HEK293 (cell line): ENCODE measurements around the gene ZFPM1.

Source experiments
- CTCF ChIA-PET: fragments of 350-600 bp; formaldehyde crosslinking; extraction: SDS; loops from one replicate; lab custom pipeline; 2021; ENCODE audit warnings: antibody characterized with exemption; lab: Yijun Ruan, JAX
- POLR2A ChIA-PET: fragments of 300-600 bp; formaldehyde crosslinking; extraction: SDS; loops from one replicate; lab custom pipeline; 2020; ENCODE audit warnings: antibody characterized with exemption, inconsistent platforms; lab: Yijun Ruan, JAX
- H3K27ac ChIP-seq: fragments of 200-500 bp; sonication (Bioruptor generic); 2 replicates; pipeline ENCODE4 v1.5.1; 2014; ENCODE audit warnings: low read depth, low read length, control low read depth, inconsistent platforms; ENCODE audit errors: extremely low read depth
- H3K36me3 ChIP-seq, 2 experiments: fragments of 200-500 bp in 1 of 2; sonication (Bioruptor generic) in 1 of 2; 1 replicate in 1 of 2; 2 replicates in 1 of 2; pipeline ENCODE4 v1.5.1; 2014 to 2017; ENCODE audit warnings: inconsistent platforms in 2 of 2, low read length in 2 of 2; ENCODE audit not compliant: control insufficient read depth in 2 of 2, insufficient read depth in 1 of 2
- H3K4me1 ChIP-seq: fragments of 200-500 bp; sonication (Bioruptor generic); 2 replicates; pipeline ENCODE4 v1.5.1; 2014; ENCODE audit warnings: mild to moderate bottlenecking, low read length, inconsistent platforms; ENCODE audit not compliant: control insufficient read depth, insufficient read depth
- H3K4me3 ChIP-seq: 2 replicates; pipeline ENCODE4 v1.5.1; 2011; ENCODE audit warnings: low read depth, mild to moderate bottlenecking, control low read depth, low read length, moderate library complexity
- H3K9me3 ChIP-seq: fragments of 200-500 bp; sonication (Bioruptor generic); 2 replicates; pipeline ENCODE4 v1.5.1; 2014; ENCODE audit warnings: low read depth, low read length, inconsistent platforms; ENCODE audit not compliant: control insufficient read depth, insufficient read depth
- GFI1B ChIP-seq: fragments of 450-650 bp; formaldehyde crosslinking; IDR thresholded peaks from 2 replicates; pipeline ENCODE4 v1.5.1; 2016; ENCODE audit warnings: missing biosample characterization, missing genetic modification characterization
- KLF7 ChIP-seq: fragments of 450-650 bp; formaldehyde crosslinking; IDR thresholded peaks from 2 replicates; pipeline ENCODE4 v1.5.1; 2016; ENCODE audit warnings: missing biosample characterization, missing genetic modification characterization, borderline replicate concordance
- TCF7L2 ChIP-seq: IDR thresholded peaks from 2 replicates; pipeline ENCODE4 v1.6.1; 2011; ENCODE audit warnings: low read depth, mild to moderate bottlenecking, inconsistent platforms, low read length, moderate library complexity, borderline replicate concordance
- ZBTB8A ChIP-seq: fragments of 450-650 bp; formaldehyde crosslinking; IDR thresholded peaks from 2 replicates; pipeline ENCODE4 v1.5.1; 2016; ENCODE audit warnings: missing biosample characterization, missing genetic modification characterization
- ZNF169 ChIP-seq: fragments of 450-650 bp; formaldehyde crosslinking; IDR thresholded peaks from 2 replicates; pipeline ENCODE4 v1.5.1; 2016; ENCODE audit warnings: missing biosample characterization, missing genetic modification characterization
- ZNF302 ChIP-seq: fragments of 450-650 bp; formaldehyde crosslinking; IDR thresholded peaks from 2 replicates; pipeline ENCODE4 v1.5.1; 2016; ENCODE audit warnings: missing biosample characterization, missing genetic modification characterization, low read depth
- ZNF426 ChIP-seq: fragments of 450-650 bp; formaldehyde crosslinking; IDR thresholded peaks from 2 replicates; pipeline ENCODE4 v1.5.1; 2017; ENCODE audit warnings: missing biosample characterization, missing genetic modification characterization, mild to moderate bottlenecking, inconsistent platforms, moderate library complexity
- ZNF514 ChIP-seq: fragments of 450-650 bp; formaldehyde crosslinking; IDR thresholded peaks from 2 replicates; pipeline ENCODE4 v1.5.1; 2016; ENCODE audit warnings: missing biosample characterization, missing genetic modification characterization
- TF ChIP-seq, protein P1 (sequence below): fragments of 450-650 bp; formaldehyde crosslinking; IDR thresholded peaks from 2 replicates; pipeline ENCODE4 v1.5.1; 2016; ENCODE audit warnings: missing biosample characterization, missing genetic modification characterization
- TF ChIP-seq, protein P2 (sequence below): fragments of 450-650 bp; formaldehyde crosslinking; IDR thresholded peaks from 2 replicates; pipeline ENCODE4 v1.5.1; 2016; ENCODE audit warnings: missing biosample characterization, missing genetic modification characterization, borderline replicate concordance
- TF ChIP-seq, protein P3 (sequence below): fragments of 450-650 bp; formaldehyde crosslinking; IDR thresholded peaks from 2 replicates; pipeline ENCODE4 v1.5.1; 2016; ENCODE audit warnings: missing biosample characterization, missing genetic modification characterization
- TF ChIP-seq, protein P4 (sequence below): fragments of 450-650 bp; formaldehyde crosslinking; conservative IDR thresholded peaks from 2 replicates; pipeline ENCODE4 v1.5.1; 2016; ENCODE audit warnings: low read depth, missing biosample characterization, missing genetic modification characterization

The ZFPM1 gene

DNA sequence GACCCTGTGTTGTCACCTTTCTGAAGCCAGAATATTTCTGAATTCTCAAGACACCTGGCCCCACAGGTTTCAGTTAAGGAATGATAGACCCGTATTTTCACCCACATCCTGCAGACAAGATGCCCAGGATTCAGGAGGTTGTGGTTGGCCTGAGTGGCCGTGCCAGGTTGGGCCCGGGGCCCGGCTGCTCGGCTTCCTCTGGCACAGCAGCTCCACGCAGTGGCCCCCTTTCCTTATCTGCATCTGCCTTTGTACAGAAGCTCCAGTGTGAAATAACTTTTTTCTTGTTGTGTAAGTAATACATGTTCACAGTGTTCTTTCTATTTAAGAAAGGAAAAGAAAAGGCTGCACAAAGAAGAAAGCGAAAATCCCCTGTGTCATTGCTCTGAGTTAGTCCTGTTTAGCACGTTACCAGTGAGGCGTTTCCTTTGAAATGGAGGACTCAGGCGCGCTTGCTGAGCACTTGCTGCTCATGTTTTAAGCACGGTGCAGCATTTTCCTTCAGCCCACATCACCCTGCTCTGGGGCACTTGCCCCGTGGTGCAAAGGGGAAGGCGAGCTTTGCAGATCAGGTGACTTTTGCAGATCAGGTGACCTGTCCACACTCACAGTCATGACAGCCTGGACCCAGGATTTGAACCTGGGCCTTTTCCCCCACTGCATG lies 130.0 kb downstream of the ZFPM1 start (continued):
- TF ChIP-seq ZNF169 = no peak
- no peak for TF ChIP-seq GFI1B

DNA sequence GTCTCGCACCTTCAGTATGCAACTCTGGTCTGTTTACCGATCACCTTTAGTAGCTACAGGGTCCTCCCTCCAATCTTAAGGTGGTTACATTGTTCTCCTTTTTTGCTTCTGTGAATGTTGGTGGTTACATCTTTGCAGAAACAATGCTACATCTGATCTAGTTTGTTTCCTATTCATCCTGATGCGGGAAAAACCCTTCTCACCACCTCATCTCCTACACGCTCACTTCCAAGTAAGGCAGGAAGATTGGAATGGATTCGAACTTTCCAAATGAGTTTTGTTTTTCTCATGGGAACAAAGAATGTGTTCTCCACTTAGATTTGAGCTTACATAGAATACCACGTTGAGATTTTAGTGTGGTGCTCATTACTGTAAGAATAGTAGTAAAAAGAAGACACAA lies 131.6 kb downstream of the ZFPM1 start:
- H3K36me3 ChIP-seq = peaks cover 8 to 87% of the 10 kb centered on the region in 2 experiments; a peak in 1 of 3 replicates
- no peaks in the 10 kb centered on the region for H3K9me3 ChIP-seq
- TF ChIP-seq, protein P1, sequence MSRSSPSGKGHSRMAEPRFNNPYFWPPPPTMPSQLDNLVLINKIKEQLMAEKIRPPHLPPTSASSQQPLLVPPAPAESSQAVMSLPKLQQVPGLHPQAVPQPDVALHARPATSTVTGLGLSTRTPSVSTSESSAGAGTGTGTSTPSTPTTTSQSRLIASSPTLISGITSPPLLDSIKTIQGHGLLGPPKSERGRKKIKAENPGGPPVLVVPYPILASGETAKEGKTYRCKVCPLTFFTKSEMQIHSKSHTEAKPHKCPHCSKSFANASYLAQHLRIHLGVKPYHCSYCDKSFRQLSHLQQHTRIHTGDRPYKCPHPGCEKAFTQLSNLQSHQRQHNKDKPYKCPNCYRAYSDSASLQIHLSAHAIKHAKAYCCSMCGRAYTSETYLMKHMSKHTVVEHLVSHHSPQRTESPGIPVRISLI (tag by site-specific recombination) = no peak
- no peak for TF ChIP-seq KLF7 (tag by site-specific recombination)
- no peak for TF ChIP-seq ZNF426 (tag by site-specific recombination)
- no peak for TF ChIP-seq TCF7L2
- no peak overlapping the region for H3K4me3 ChIP-seq
- H3K27ac ChIP-seq = no peak overlapping the region
- H3K4me1 ChIP-seq = no peaks in the 10 kb centered on the region
- ChIA-PET CTCF (no interaction called here), POLR2A (no interaction called here)

DNA sequence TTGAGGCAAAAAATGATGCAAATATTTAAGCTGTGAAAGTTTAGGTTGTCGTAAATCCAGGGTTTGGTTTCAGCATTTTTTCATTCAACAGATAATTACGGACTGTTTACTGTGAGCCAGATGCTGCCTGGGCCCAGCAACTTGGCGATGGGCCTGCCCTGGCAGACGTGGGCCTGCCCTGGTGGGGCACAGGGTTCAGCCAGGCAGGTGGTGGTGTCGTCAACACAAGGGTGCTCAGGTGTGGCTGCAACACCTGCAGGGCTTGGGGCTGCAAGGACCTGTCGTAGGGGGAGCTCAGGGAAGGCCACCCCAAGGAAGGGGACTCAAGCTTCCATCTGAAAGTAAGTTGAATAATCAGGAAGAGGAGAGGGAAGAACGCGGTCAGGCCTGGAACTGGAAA lies 132.2 kb downstream of the ZFPM1 start:
- no peaks in the 10 kb centered on the region for H3K4me1 ChIP-seq
- POLR2A ChIA-PET = interaction anchor here (1.1 kb wide), 1 partner anchor 15 kb away, joined by 4 read pairs; the partner anchor contains the start of gene ZC3H18
- H3K27ac ChIP-seq = no peak overlapping the region
- TF ChIP-seq, protein P2, sequence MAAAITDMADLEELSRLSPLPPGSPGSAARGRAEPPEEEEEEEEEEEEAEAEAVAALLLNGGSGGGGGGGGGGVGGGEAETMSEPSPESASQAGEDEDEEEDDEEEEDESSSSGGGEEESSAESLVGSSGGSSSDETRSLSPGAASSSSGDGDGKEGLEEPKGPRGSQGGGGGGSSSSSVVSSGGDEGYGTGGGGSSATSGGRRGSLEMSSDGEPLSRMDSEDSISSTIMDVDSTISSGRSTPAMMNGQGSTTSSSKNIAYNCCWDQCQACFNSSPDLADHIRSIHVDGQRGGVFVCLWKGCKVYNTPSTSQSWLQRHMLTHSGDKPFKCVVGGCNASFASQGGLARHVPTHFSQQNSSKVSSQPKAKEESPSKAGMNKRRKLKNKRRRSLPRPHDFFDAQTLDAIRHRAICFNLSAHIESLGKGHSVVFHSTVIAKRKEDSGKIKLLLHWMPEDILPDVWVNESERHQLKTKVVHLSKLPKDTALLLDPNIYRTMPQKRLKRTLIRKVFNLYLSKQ (tag by site-specific recombination) = no peak
- TF ChIP-seq ZNF302 (tag by site-specific recombination) = no peak
- TF ChIP-seq, protein P3, sequence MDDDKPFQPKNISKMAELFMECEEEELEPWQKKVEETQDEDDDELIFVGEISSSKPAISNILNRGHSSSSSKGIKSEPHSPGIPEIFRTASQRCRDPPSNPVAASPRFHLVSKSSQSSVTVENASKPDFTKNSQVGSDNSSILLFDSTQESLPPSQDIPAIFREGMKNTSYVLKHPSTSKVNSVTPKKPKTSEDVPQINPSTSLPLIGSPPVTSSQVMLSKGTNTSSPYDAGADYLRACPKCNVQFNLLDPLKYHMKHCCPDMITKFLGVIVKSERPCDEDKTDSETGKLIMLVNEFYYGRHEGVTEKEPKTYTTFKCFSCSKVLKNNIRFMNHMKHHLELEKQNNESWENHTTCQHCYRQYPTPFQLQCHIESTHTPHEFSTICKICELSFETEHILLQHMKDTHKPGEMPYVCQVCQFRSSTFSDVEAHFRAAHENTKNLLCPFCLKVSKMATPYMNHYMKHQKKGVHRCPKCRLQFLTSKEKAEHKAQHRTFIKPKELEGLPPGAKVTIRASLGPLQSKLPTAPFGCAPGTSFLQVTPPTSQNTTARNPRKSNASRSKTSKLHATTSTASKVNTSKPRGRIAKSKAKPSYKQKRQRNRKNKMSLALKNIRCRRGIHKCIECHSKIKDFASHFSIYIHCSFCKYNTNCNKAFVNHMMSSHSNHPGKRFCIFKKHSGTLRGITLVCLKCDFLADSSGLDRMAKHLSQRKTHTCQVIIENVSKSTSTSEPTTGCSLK = no peak
- no peaks in the 10 kb centered on the region for H3K9me3 ChIP-seq
- H3K36me3 ChIP-seq = peaks cover 11 to 87% of the 10 kb centered on the region in 2 experiments; a peak in 2 of 3 replicates
- CTCF ChIA-PET = interaction anchor here (1.2 kb wide), 1 partner anchor 148 kb away, joined by 3 read pairs; no protein-coding TSS in a partner anchor
- no peak overlapping the region for H3K4me3 ChIP-seq

DNA sequence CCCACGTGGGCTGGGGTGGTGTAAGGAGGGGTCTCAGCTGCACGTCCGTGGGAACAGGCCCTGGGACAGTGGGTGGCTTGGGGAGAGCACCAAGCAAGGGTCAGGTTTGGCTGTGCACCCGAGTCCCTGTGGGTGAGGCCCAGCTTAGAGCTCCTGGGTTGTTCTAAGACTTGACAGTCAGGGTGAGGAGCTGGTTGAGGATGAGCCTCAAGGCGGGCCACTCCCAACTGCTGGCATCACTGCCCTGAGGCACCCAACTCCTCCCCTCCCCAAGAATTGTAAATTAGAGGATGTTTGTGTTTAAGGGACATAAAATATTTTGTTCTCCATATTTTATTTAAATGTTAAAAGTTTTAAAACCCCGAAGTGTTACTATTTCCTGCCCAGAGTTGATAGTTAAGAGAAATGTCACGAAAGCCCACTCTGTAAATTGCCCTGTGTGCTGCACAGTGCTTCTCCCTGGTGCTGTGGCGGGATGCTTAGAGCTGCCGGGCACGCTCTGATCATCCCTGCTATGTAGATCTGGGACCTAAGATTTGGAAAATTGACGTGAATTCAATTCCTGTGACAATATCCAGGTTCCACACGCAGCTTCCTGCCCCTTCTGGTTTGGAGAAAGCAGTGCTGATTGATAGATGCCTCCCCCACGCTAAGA lies 133.0 kb downstream of the ZFPM1 start:
- no peak overlapping the region for H3K27ac ChIP-seq
- no peaks in the 10 kb centered on the region for H3K4me1 ChIP-seq
- CTCF ChIA-PET = interaction anchor here (1.2 kb wide), 1 partner anchor 149 kb away, joined by 3 read pairs; no protein-coding TSS in a partner anchor
- H3K9me3 ChIP-seq = no peaks in the 10 kb centered on the region
- TF ChIP-seq, protein P2 (tag by site-specific recombination) = no peak
- no peak for TF ChIP-seq KLF7 (tag by site-specific recombination)
- no peak for TF ChIP-seq ZBTB8A (tag by site-specific recombination)
- no peak for TF ChIP-seq ZNF514 (tag by site-specific recombination)
- TF ChIP-seq, protein P4, sequence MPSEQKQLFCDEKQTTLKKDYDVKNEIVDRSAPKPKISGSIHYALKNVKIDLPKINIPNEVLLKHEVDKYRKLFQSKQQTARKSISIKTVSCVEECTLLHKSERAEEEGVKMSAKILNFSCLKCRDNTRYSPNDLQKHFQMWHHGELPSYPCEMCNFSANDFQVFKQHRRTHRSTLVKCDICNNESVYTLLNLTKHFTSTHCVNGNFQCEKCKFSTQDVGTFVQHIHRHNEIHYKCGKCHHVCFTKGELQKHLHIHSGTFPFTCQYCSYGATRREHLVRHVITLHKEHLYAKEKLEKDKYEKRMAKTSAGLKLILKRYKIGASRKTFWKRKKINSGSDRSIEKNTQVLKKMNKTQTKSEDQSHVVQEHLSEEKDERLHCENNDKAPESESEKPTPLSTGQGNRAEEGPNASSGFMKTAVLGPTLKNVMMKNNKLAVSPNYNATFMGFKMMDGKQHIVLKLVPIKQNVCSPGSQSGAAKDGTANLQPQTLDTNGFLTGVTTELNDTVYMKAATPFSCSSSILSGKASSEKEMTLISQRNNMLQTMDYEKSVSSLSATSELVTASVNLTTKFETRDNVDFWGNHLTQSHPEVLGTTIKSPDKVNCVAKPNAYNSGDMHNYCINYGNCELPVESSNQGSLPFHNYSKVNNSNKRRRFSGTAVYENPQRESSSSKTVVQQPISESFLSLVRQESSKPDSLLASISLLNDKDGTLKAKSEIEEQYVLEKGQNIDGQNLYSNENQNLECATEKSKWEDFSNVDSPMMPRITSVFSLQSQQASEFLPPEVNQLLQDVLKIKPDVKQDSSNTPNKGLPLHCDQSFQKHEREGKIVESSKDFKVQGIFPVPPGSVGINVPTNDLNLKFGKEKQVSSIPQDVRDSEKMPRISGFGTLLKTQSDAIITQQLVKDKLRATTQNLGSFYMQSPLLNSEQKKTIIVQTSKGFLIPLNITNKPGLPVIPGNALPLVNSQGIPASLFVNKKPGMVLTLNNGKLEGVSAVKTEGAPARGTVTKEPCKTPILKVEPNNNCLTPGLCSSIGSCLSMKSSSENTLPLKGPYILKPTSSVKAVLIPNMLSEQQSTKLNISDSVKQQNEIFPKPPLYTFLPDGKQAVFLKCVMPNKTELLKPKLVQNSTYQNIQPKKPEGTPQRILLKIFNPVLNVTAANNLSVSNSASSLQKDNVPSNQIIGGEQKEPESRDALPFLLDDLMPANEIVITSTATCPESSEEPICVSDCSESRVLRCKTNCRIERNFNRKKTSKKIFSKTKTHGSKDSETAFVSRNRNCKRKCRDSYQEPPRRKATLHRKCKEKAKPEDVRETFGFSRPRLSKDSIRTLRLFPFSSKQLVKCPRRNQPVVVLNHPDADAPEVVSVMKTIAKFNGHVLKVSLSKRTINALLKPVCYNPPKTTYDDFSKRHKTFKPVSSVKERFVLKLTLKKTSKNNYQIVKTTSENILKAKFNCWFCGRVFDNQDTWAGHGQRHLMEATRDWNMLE (tag by site-specific recombination) = no peak
- POLR2A ChIA-PET = interaction anchor here (1.1 kb wide), 1 partner anchor 16 kb away, joined by 4 read pairs; the partner anchor contains the start of gene ZC3H18
- no peak overlapping the region for H3K4me3 ChIP-seq
- H3K36me3 ChIP-seq = peaks cover 18 to 82% of the 10 kb centered on the region in 2 experiments; a peak in 2 of 3 replicates
